Ecto neural progenitor cell (in vitro differentiated cells): ENCODE data around the gene GOLPH3L.
"Not testable (repeated sequence)": the region's sequence is repeated elsewhere in the genome, so short reads cannot be mapped to it uniquely, and the experiment has no call there.

ENCODE experiments used
- DNase-seq: peaks from one replicate; pipeline ENCODE4 v3.0.0-alpha.2; 2018; ENCODE audit warnings: low spot score

GOLPH3L gene

GRCh38 chr1:150657064-150657463 is 39.9 kb downstream of the GOLPH3L start:
- not testable (repeated sequence) for DNase-seq

- DNase-seq = not testable (repeated sequence)
Measured at GRCh38 chr1:150654635-150655034, 42.3 kb downstream of the GOLPH3L start.

- DNase-seq = no peak
Measured at GRCh38 chr1:150650193-150650592, 46.8 kb downstream of the GOLPH3L start.

GRCh38 chr1:150649441-150650075 is 47.4 kb downstream of the GOLPH3L start:
- no peak for DNase-seq

- no peak for DNase-seq
Measured at GRCh38 chr1:150642296-150642695, 54.7 kb downstream of the GOLPH3L start.

- not testable (repeated sequence) for DNase-seq
Measured at GRCh38 chr1:150641126-150641815, 55.7 kb downstream of the GOLPH3L start.

GRCh38 chr1:150638430-150638829 is 58.5 kb downstream of the GOLPH3L start:
- not testable (repeated sequence) for DNase-seq

GRCh38 chr1:150634839-150635622 is 61.9 kb downstream of the GOLPH3L start:
- peak; percentile 60 for DNase-seq

- DNase-seq = peak; percentile 97
Measured at GRCh38 chr1:150629115-150629928, 67.6 kb downstream of the GOLPH3L start, which contains the start of gene ENSA. Gene ENSA, minus strand, starts transcription at chr1:150629612. Its CDS starts 142 bp downstream, at chr1:150629470.

GRCh38 chr1:150628766-150629114 is 68.2 kb downstream of the GOLPH3L start:
- no peak for DNase-seq

- no peak for DNase-seq
Measured at GRCh38 chr1:150627826-150628410, 69.0 kb downstream of the GOLPH3L start.

GRCh38 chr1:150626150-150626549 is 70.8 kb downstream of the GOLPH3L start:
- DNase-seq = no peak

GRCh38 chr1:150624546-150624945 is 72.4 kb downstream of the GOLPH3L start:
- not testable (repeated sequence) for DNase-seq

GRCh38 chr1:150624134-150624533 is 72.8 kb downstream of the GOLPH3L start:
- DNase-seq = not testable (repeated sequence)

GRCh38 chr1:150622303-150622975 is 74.5 kb downstream of the GOLPH3L start:
- DNase-seq = no peak

- no peak for DNase-seq
Measured at GRCh38 chr1:150621497-150622302, 75.3 kb downstream of the GOLPH3L start.

GRCh38 chr1:150620919-150621318 is 76.0 kb downstream of the GOLPH3L start:
- DNase-seq = no peak

GRCh38 chr1:150619576-150620509 is 77.1 kb downstream of the GOLPH3L start:
- DNase-seq = no peak
